Stimulated activated CD8-positive, alpha-beta memory T cell treated with anti-CD3 and anti-CD28 coated beads, Interleukin-4, amount 100 ng/mL, for 4 hours (primary cell): Measurements from ENCODE around the gene CALM1.

Experiments
- DNase-seq, 2 donors: peaks; one replicate each; pipeline ENCODE4 v3.0.0-alpha.2; 2020; ENCODE audit warnings: low read depth in 2 of 2, low spot score in 1 of 2

Gene CALM1

DNA sequence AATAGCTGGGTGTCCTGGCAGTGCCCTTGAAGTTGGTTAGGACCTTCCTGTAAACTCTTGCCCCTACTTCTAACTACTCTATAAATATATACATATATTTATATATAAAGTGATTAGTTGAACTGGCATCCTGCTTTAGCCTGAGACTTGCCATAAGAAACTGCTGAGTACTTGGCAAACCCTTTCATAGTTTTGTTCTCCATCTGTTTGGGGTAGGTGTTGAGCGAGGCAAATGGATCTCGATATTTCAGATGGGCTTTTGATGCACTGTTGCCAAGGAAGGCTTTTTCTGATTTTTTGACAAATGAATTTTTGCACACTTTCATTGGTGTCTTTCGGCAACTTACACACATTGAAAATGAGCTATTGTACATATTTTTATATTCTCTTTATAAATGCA, 10.4 kb downstream of the CALM1 start:
- DNase-seq, result no peak

DNA sequence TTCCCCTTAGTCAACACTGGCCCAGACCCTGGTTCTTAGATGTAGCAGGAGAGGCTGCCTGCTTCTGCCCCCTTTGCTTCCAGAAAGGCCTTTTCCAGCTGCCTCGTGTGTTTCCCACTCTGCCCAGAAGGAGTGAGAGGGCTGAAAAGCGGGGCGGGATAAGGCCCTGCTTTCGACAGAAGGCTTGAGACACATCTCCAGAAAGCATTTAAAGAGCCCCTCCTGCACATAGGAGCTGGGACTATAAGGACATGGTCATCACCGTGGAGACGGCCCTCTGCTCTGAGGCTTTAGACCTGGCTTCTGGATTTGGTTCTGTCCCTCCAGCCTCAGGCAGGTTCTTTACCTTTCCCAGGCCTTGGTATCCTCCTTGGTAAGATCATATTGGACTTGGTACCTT, 11.9 kb downstream of the CALM1 start:
- DNase-seq, result no peak

DNA sequence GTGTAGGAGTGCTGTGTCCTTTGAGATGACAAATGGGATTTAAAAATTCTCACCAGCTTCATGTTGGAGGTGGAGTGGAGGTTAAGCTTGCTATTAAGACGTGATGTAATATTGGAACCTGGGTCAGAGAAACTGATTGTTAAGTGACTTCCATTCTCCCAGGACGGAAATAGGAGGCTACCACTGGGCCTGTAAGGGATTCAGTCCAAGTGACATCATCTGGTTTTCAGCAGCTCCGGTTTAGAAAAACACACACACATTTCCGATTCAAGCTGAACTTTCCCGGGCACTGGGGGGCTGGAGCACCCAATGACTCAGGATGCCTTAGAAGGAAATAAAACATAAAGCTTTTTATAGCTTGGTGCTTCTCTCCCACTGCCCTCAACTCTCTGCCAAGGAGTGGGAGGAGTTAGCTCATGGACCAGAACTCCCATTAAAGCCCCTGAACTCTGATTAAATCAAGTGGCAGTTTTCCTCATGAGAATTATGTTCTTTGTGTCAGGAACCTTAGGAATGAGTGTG, 12.4 kb downstream of the CALM1 start:
- DNase-seq, result no peak

DNA sequence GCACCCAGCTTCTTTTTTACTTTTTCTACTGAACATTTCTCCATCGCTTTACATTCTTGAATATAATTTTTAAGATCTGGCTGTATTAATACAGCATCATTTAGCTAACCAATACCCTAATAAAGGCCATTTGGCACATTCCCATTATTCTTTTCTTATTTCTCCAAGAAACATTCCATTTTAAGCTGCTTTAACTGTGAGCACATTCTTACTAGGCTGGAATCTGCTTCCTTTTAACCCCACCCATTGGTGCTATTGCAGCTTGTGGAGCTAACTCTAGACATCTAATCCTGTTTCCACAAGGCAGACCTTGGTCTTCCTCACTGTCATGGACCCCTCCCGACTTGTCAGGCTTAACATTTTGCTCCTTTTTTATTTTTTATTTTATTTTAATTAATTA, 15.2 kb downstream of the CALM1 start:
- no peak for DNase-seq

DNA sequence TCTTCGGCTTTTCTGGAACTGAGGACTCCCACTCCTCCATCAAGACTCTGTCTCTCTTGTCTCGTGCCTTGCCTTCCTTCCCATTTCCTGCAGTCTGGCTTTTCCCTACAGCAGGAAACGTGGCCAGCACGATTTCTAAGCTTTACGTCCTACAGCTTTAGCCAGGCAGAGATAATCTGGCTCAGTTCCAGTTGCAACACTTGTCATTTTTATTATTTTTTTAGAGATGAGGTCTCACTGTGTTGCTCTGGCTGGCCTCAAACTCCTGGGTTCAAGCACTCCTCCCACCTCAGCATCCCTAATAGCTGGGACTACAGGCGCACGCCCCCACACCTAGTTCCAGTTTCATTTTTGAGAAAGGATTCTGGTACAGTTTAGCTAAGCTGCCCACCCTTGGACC, 19.9 kb downstream of the CALM1 start:
- no peak for DNase-seq

DNA sequence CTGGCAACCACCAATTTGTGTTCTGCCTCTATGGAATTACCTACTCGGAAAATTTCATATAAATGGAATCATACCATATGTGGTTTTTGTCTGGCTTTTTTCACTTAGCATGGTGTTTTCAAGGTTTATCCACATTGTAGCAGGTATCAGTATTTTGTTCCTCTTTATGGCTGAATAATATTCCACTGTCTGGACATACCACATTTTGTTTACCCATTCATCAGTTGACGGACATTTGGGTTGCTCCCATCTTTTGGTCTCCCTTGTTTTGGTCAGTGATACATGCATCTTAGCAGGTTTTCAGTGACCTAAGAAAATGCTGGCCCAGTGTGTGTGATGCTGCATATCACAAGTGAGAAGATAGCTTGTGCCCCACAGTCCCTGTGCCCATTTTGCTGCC, 21.2 kb downstream of the CALM1 start:
- no peak for DNase-seq

DNA sequence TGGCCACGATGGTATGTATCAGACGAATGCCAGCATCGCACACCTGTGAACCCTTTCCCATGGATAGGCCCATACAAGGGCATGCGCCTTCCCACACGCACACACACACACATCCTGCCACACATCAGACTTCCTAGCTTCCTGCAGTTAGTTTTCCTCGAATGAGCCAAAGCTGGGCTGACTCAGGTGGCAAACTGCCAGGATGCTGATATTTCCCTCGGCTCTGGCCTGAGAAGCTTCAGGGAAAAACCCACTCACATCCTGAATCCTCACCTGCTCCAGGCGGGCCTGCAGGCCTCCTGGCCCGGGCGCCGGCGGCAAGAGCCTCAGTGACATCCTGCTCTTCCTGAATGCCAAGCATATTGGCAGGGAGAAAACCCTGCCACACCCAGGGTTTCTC, 22.4 kb downstream of the CALM1 start:
- DNase-seq, result no peak

DNA sequence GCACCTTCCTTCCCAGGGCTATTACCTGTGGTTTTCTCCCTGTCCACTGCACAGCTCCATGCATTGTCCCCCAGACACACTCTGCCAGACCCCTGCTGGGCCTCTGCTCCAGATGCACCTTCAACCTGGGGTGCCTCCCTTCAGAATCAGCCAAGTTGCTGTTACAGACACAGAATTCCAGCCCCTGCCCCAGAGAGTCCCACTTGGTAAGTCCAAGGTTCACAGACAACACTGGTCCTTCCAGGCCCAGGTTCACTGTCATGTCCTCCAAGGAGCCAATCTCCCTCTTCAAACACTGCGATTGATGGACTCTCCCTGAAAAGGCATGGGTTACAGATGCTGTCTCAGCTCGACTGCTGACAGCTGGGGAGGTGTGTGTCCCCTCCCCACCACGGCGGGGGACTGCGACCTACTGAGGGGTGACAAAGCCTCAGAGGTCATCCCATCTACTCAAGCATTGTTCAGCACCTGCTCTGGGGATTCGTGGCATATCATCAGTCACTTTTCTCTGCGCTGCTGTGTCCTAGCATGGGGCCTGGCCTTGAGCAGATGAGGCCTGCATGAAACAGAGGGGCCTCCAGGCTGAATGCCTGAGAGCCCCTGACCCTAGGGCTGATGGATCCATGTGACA, 24.3 kb downstream of the CALM1 start:
- no peak for DNase-seq

DNA sequence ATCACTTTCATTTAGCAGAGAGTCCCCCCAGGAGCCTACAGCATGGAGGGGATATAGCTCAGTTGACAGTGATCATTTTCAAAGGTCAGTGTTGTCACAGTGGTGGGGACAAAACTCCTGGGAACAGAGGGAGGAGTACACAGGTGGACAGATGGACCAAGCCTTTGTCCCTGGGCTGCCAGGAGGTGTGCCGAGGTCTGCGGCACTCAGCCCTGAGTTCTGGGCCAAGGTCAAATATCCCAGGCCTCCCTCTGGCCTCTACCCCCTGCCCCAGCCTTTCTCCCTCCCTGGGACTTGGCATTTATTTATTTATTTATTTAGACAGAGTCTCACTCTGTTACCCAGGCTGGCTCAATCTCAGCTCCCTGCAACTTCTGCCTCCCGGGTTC, 24.8 kb downstream of the CALM1 start:
- no peak for DNase-seq

DNA sequence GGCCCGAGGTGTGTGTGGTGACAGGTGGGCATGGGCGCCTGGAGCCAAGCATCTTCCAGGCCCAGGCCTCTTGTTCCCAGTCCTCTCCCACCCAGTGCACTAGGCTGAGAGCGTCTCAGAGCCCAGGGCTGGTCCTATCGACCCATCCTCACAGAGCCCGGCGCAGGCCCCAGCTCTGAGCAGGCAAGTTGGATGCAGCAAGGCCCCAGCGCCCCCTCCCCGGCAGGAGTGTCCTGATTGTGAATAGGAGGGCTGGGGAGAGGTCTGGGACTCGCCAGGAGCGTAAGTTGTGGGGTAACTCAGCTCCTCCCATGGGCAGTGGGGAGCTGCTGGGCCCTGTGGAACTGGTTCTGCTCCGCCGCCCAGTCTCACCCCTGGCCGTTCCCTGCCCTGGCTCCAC, 26.3 kb downstream of the CALM1 start:
- no peak for DNase-seq

DNA sequence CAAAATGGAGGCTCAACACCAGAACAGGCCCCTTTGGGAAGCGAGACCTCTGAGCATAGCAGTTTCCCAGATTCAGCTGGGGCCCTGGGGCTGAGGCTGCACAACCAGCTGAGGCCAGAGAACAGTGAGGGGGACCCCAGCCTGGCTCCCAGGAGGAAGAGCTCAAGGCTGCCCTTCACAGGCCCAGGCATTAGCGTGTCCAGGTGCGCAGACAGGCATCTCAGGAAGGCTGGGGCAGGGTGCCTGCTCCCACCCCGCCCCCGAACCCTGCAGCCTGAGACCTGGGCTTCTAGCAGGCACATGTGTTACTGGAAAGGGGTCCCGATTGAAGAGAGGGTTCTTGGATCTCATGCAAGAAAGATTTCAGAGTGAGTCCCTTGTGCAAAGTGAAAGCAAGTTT, 27.2 kb downstream of the CALM1 start:
- DNase-seq, result no peak

DNA sequence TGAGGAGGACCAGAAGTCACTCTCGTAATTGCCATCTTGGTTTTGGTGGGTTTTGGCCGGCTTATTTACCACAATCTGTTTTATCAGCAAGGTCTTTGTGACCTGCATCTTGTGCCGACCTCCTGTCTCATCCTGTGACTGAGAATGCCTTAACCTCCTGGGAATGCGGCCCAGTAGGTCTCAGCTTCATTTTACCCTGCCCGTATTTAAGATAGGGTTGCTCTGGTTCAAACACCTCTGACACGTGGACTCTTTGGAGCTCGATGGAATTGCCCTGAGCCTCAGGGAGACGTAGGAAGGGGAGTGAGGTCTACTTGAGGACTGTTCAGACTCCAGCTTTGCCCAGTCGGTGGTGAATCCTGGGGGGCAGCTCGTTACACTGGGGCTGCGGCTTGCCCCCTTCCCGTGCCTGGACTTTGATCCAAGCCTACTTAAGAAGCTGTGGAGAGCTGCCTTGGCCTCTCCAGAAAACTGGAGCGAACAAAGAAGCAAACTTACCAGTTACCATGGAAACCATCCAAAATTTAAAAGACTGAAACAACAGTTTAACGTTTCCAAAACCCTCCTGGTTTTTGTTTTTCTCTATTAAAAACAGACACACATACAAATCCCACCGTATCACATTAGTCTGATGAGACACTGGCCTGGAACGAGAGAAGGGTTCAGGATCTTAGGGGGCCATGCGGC, 28.0 kb downstream of the CALM1 start:
- DNase-seq, result no peak

DNA sequence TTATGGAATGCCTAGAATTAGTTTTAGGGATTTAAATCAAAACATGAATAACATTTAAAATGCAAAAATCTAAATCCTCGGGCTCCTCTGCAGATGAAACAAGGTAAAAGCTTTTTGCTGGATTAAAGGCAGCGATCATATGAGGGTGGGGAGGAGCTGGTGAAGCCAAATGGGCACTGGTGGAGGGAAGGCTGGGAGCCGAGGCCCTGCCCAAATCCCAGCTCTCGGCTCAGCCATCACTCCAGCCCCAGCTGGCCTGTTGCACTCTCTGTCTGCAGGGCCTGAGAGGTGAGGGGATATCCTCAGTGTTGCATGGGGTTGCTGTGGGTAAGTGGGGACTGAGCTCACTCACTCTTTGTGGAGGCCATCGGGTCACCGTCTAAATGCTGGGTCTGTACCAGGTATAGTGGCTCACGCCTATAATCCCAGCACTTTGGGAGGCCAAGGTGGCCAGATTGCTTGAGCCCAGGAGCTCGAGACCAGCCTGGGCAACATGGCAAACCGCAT, 28.6 kb downstream of the CALM1 start:
- no peak for DNase-seq

DNA sequence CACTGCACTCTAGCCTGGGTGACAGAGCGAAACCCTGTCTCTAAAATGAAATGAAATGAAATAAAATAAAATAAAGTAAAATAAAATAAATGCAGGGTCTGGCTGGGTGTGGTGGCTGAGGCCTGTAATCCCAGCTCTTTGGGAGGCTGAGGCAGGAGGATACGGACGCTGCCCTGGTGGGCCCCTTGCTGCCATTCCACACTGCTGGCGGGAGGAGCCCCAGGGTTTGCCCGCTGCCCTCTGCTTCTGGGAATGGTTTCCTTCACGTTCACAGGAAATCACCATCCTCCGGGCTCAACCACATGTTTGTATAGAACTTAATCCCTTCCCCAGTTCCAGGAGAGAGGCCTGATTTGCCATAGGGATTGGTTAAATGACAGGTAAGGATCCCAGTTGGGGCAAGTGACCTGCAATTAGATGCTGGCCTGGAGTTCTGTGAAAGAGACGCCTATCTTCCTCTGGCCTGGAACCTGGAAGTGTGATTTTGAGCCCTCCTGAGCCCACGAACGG, 29.3 kb downstream of the CALM1 start:
- DNase-seq, result no peak

DNA sequence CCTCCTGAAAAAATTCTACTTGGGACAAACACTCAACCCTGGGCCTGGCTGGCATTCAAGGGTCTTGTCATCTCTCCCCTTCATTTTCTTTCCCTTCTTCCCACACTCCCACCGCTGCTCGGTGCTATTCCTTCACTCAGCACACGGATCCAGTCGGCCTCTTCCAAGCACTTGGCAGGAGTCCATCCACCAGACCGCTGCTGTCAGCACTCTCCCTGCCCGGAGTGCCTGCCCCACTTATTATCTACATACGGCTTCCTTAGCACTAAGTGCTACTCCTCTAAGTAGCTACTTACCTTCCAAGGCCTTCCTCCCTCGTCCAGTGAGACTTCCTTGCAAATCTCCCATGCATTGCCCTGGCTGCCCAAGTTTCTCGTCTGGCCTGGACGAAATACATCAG, 29.8 kb downstream of the CALM1 start:
- DNase-seq, result no peak

DNA sequence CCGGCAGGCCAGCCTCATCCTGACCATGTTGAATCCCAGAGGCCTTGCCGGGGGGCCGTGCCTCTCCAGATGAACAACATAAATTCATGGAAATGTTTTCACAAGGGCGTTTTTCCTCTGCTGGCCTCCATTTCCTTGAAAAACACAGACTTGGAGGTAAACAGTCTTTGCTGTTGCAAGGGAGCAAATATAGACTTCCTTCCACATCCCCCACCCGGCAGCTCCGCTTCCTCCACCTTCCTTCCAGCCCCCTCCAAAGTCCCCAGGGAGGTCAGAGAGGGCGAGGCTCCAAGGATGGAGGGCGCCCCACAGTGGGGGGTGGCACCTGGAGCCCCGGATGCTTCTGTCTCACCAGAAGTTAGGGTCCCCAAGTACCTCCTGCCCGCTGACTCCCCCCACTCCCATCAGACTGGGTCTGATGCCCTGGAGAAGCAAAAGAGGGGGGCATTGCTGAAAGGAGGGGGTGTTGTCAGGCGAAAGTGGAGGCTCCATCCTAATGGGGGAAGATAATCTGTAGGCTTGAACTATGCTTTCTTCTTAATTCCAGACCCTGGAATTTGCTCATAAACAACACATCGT, 31.1 kb downstream of the CALM1 start:
- DNase-seq, result no peak

DNA sequence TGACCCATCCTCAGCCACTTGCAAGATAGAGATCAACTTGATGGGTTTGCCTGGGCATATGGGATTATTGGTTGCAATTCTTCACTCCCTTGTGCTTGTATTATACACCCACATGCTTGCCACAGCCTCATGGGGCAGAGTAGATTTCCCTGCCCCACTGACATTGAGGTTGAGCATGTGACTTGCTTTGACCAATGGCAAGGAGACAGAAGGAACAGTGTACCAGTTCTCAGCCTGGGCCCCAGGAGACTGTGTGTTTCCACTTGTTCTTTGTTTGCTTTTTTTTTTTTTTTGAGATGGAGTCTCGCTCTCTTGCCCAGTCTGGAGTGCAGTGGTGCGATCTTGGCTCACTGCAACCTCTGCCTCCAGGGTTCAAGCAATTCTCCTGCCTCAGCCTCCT, 31.8 kb downstream of the CALM1 start:
- DNase-seq, result no peak

DNA sequence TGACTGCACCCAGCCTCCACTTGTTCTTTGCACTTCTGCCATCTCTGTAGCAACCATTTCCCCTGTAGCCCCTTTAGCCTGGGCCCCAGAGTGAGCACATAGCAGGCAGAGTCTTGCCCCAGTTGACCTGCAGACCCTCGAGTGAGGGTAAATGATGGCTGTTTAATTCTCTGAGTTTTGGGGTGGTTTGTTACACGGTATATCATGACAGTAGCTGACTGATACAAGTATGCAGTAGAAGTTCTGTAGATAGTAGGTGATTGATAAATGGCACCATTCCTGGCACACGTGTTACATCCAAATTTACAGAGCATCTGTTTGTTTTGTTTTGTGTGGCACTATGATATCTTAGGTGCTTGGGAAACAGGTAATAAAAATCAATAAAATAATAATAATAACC, 32.4 kb downstream of the CALM1 start:
- DNase-seq, result no peak

DNA sequence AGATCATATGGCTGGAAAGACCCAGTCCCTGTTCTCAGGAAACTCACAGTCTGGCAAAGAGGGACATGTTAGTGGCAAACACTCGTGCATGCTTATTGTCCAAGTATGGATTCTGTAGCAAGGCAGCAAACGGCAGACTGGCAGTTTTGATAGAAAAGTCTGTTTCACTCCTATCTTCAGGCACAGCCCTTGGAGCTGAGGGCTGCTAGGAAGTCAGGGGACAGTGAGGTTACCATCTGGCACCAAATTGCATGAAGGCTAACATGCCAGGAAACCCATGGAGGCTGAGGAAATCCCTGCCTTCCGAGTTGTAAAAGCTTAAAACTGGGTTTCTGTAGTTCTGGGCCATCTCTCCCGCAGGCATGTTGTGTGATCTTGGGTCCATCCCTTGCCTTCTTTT, 32.9 kb downstream of the CALM1 start:
- no peak for DNase-seq

DNA sequence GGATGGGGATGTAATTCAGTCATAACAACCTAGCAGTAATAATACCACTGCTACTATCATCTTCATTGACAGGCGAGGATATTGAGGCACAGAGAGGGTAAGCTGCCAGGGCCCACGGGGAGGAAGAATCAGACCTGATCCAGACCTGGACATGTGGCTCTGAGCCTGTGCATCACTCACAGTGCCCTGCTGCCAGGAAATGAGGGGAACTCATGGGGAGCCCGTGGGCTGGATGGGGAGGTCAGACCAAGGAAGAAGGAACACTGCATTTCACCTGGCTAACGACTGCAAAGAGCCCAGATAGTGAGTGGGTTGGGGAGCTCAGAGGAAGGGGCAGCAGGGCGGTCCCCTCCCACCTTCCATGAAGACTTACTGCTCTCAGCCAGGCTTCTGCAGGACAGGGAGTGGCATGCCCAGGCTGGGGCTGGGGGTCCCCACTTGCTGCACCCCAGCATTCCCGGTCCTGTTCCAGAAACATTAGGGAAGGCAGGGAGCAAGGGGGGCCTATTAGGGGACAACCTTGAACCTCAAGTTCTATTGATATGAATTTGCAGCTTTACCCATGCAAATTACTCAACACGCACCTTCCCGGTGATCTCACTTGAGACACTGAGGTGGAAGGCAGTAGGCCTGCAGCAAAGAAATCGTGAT, 37.7 kb downstream of the CALM1 start:
- no peak for DNase-seq

DNA sequence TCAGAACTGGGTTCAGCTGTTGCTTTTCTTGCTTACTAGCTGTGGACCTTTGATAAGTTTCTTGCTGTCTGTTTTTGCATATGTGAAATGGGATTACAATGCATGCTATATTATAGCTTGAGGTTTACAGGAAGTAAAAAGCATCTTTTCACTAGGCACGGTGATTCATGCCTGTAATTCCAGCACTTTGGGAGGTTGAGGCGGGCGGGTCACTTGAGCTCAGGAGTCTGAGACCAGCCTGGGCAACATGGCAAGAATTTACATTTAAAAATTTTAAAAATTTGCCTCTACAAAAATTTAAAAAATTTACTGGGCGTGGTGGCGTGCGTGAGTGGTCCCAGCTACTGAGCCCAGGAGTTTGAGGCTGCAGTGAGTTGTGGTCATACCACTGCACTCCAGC, 42.0 kb downstream of the CALM1 start:
- no peak for DNase-seq

DNA sequence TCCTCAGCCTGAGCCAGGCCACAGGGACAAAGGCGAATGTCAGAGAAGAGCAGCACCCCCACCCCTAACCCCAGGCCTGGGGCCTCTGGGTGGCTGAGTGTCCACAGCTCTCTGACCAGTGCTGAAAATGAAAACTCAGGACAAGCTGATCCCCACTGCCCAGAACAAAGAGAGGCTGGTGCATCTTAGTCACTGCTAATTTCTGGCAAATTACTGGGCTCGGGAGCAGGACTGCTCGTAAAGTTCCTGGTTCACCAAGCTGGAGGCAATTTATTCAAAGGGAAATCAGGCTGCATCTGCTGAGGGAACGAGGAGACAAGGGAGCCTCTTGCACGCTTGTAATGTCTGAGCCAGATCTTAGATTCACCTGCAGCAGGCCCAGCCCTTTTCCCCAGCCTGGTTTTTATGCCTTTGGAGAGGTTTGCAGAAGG, 43.2 kb downstream of the CALM1 start:
- no peak for DNase-seq
